Renal pelvis (tissue), 4 donors: ENCODE measurements around the gene NTM. TPM values are rescaled to one million over a fixed set of nuclear protein-coding genes. Genes with fewer than 3 reads are reported as not detected.

ENCODE experiments used
- DNase-seq: peaks from one replicate; pipeline ENCODE4 v3.0.0-alpha.2; 2013
- polyA plus RNA-seq, 3 donors: library from polyadenylated mRNA; unstranded; fragments of 120-200 nt; gene quantifications; one replicate each; pipeline ENCODE4 v1.2.1, GENCODE V29; 2013; ENCODE audit not compliant: insufficient read length in 3 of 3

The NTM gene
- polyA plus RNA-seq, 3 donors = 37.2 to 44.8 (median 37.5) TPM

GRCh38 chr11:131888230-131888855 lies 517.9 kb downstream of the NTM start:
- DNase-seq = no peak

- peak; percentile 74 for DNase-seq
Observed at GRCh38 chr11:131889146-131889577, 518.7 kb downstream of the NTM start.

DNA sequence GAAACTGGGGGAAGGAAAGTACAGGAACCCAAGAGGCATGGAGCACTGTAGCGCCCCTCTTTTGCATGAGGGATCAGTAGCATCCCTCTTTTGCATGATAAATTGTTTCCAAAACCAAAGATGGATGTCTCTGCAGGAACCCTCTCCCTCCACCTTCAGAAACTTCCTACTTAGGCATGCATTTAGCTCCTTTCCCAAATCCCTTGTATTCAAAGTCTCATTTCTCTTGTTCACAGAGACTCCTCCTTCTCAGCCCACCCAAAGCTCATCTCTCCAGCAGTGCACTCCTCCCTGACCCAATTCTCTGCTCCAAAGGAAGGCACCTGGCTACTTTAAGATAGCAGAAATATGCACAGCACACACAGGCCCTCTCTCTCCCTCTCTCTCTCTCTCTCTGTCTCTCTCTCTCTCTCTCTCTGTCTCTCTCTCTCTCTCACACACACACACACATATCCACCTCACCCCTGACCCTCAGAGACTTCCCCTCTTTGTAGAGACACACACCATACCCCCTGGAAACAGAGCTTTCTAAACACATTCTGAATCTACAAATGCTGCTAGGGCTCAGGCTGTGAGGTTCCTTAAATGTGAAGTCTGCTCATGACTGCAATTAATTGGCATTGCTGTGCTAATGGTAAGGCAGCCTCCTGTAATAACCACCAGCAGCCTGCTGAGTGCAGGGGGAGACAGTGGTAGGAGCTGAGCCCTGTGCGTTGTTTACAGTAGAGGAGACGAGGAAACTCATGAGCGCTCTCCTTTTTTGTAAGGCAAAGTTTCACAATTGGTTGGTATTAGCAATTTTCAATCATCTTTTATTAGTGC lies 519.6 kb downstream of the NTM start:
- no peak for DNase-seq

DNA sequence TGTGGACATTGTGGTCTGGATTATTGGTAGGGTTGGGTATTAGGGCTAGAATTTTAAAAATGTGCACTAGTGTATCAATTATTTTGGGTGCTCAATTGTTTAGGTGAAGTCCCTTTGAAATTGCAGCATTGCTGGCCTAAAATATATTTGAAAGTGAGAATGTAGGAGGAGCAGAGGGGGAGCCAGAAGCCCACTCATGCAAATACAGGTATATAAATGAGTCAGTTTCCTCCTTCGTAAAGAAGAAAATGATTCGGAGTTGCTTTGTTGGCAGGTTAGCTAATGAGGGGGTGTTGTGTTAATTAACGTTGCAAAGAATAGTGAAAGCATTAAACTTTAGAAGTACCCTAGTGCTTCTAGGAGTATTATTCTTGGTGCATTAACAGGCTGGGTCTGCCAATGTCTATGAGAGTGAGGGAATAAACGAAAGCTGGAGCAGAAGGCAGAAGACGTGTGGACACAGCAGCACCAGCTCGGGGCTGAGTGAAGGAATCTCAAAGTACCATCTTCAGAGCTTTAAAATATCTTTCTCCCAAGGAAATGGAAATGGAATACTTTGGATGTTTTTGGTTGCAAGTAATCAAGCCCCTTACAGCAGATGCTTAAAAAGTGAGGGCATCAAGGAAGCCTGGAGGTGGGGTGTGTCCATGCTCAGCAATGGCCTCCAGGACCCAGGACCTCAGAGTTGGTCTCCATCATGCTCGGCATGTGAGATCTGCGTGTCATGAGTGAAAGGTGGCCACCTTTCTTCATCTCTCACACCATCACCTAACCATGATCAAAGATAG lies 522.9 kb downstream of the NTM start:
- no peak for DNase-seq

GRCh38 chr11:131893988-131894387 lies 523.6 kb downstream of the NTM start:
- no peak for DNase-seq

DNA sequence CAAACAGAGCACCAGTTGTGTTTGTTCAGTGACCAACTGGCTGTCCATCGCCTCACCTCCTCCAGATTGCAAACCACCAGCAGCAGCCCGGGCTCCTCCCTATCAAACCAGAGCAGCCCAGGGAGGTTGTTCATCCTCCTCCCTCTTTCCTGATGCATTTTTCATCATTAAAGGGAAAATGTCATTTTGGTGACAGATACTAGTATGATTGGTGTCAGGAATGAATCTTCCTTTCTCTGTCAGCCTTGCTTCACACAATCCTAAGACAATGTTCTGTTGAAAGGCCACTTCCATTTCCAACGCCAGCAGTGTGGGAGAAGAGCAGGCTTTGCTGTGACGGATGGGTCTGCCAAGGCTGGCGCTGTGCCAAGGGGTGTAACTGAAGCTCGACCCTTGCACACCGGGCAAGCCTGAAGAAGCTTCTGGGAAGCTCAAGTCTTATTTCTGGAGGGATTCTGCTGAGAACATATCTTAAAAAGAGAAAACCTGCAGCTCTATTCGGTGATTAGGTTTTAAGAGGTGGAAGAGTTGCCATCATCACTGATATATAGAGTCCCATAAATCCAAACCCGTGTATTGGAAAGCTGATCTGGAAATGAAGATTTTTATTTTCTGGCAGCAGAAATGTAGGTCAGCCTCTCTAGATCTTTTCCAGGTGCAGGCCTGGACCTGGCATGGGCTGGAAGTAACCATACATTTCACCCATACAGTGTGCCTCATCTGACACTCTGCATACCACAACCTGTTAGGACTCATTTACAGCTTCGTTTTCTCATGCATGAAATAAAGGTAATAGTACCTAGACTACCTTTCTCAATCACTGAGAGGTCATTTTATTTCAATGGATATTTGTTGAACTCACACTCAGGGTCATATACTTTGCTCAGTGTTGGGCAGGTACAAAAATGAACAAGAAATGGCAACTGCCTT lies 524.5 kb downstream of the NTM start:
- DNase-seq = no peak

GRCh38 chr11:131895865-131896264 lies 525.5 kb downstream of the NTM start:
- no peak for DNase-seq

DNA sequence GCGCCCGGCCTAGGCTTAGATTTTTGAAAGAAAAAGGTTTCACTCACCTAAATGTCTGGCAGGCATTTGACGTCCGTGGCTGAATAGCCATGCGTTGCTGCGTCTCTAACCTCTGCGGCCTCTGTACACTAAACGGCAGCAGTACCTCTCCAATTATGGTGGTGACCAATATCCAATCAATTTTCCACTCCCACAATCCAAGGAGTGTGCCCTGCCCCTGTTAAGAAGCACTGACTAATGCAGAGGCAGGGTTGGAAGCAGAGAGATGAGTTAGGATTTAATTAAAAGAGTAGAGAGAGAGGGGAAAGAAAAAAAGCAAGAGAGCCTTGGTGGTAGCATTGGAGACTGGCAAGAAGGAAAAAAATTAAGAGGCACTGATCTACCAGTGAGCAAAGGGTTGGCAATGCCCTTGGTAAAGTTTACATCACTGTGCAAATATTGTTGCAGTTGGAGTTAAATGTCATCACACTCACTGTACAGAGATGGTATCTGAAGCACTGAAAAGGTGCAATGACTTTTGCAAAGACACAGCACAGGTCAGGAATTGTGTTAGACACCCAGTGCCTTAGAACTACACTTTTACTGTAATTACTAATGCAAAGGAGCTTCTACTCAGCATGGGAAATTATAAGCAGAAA lies 526.7 kb downstream of the NTM start:
- no peak for DNase-seq

- DNase-seq = no peak
Observed at GRCh38 chr11:131897956-131898355, 527.5 kb downstream of the NTM start.

DNA sequence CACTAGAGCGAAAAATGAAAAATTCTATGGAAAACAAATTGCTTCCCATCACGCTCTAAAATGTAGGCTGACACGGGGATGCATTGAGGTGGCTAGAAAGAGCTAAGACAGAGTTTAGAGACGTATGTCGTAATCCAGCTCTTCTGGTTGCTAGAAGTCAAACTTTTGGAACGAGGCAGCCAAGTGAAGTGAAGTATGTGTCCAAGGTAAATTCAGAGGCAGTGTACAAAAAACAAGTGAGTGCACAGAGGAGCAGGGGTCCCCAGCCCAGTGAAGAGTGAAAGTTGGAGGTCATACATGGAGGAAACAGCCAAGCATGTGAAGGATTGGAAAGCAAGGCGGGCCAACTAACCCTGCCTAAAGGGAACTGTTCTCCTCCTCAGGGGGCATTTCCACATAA lies 528.5 kb downstream of the NTM start:
- no peak for DNase-seq

- DNase-seq = no peak
Observed at GRCh38 chr11:131899950-131900580, 529.6 kb downstream of the NTM start.

- DNase-seq = no peak
Observed at GRCh38 chr11:131902421-131902820, 532.0 kb downstream of the NTM start.

GRCh38 chr11:131903074-131903473 lies 532.7 kb downstream of the NTM start:
- no peak for DNase-seq

GRCh38 chr11:131904756-131905155 lies 534.3 kb downstream of the NTM start:
- no peak for DNase-seq

GRCh38 chr11:131906963-131907362 lies 536.5 kb downstream of the NTM start:
- no peak for DNase-seq

DNA sequence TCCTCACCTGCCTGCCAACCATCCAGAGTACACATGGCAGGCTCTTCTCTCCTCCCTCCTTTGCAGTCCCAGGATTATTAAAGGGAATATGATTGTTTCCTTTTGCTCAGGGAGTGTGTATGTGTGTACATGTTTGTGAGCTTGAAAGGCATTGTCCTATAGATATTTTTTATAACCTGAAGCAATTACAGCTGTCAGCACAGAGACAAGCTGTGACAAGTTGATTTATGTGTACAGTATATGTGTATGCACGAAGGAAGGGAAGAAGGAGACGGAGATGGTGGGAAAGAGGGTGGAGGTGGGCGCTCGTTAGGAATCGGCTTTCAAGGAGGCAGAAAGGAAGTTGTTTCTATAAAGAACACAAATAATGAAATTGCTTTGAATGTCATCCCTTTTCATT lies 537.0 kb downstream of the NTM start:
- DNase-seq = no peak

DNA sequence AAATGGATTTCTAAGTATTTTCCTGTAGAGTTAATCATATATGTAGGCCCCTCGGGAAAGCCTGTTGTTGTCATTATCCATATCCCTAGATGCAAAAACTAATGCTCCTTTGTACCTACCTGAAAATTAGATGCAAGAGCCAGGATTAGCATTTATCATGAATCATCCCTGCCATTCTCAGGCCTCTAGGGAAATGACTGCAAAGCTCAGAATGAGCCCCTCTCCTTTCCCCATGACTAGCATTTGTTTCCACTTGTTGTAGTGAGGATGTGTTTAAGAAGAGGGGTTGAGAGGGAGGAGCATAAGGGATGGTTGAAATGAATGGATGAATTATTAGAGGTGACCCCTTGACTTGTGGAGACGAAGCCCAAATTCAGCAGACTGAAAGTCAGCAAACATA lies 537.9 kb downstream of the NTM start:
- no peak for DNase-seq

DNA sequence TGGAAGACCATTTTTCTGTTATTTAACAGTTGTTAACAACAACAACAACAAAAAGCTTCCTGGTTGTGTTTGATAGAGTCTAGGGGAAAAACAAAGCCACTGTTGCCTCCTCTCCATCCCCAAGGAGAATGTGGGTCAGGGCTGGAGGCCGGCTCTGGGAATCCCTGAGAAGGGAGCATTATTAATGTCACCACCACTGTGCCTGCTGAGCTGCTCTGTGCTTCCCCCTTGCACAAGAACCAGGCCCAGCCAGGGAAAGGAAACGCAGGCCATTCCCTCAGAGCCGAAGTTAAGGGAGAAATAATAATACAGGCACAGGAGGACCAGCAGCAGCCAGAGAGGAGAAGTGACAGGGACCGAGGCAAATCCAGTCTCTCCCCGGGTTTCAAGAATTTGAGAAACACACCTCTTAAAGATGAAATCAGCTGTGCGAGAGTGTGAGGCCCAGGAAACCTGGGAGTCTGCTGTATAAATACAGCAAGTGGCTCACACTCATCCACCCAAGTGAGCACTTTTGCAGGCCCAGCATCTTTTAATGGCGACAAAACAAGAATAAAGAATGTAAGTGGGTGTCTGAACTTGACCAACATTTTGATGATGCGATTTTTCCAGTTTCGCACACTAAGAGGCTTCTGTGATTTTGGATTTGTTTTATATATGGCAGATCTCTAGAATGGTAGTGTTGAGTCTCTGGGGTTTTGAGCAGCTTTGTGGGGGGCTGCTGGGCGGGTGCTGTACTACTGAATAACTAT lies 539.2 kb downstream of the NTM start:
- no peak for DNase-seq

DNA sequence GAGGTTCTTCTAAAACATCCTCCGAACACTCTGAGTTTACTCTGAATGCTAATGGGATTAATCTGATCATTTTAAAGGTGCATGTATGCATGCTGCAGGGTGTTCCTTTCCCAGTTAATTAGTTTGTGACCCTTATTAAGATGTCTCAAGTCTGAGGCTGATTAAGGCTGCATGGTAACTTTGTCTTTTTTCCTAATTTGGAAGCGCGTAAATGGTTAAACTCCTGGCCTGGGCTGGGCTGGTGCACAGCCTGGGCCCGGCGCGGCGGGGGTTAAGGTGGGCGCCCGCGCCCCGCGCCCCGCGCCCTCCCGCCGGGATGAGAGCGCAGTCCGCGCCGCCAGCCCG lies 539.7 kb downstream of the NTM start:
- no peak for DNase-seq
